GM12878 (cell line): ENCODE data around the gene IFRD2. TPM values are rescaled to one million over a fixed set of nuclear protein-coding genes. Genes with fewer than 3 reads are reported as not detected.
A peak's percentile ranks its signal among the peaks of the same experiment; 100 is the strongest.

Source experiments
- GATAD2B ChIP-seq: fragments of 450-650 bp; conservative IDR thresholded peaks from 2 replicates; pipeline ENCODE4 v1.6.1; 2017; ENCODE audit warnings: low read depth, mild to moderate bottlenecking, moderate library complexity
- HCFC1 ChIP-seq: fragments of 150-350 bp; IDR thresholded peaks from 2 replicates; pipeline ENCODE4 v1.6.1; 2014; ENCODE audit warnings: low read length
- HDGF ChIP-seq: fragments of 450-650 bp; IDR thresholded peaks from 2 replicates; pipeline ENCODE4 v1.6.1; 2016; ENCODE audit warnings: antibody characterized with exemption
- JUNB ChIP-seq: IDR thresholded peaks from 2 replicates; pipeline ENCODE4 v1.6.1; 2016; ENCODE audit warnings: antibody characterized with exemption, mild to moderate bottlenecking
- NR2C1 ChIP-seq: fragments of 450-650 bp; IDR thresholded peaks from 2 replicates; pipeline ENCODE4 v1.6.1; 2017; ENCODE audit warnings: antibody characterized with exemption, mild to moderate bottlenecking, moderate library complexity
- RAD21 ChIP-seq: IDR thresholded peaks from 2 replicates; pipeline ENCODE4 v1.6.1; 2011; ENCODE audit warnings: mild to moderate bottlenecking, low read depth, low read length, moderate library complexity; ENCODE audit not compliant: insufficient read depth
- SMAD1 ChIP-seq: fragments of 450-650 bp; IDR thresholded peaks from 2 replicates; pipeline ENCODE4 v1.6.1; 2018; ENCODE audit warnings: mild to moderate bottlenecking, low read depth; ENCODE audit not compliant: partially characterized antibody
- SRF ChIP-seq, 2 experiments: IDR thresholded peaks; 2 replicates each; pipeline ENCODE4 v1.6.1; 2011; ENCODE audit warnings: low read depth in 2 of 2, low read length in 2 of 2, mild to moderate bottlenecking in 1 of 2, moderate library complexity in 1 of 2
- USF2 ChIP-seq: IDR thresholded peaks from 2 replicates; pipeline ENCODE4 v1.6.1; 2011; ENCODE audit warnings: low read depth, low read length, improper control_type of control experiment, borderline replicate concordance
- YY1 ChIP-seq: IDR thresholded peaks from 2 replicates; pipeline ENCODE4 v1.6.1; 2011; ENCODE audit warnings: low read depth, mild to moderate bottlenecking, low read length
- polyA plus RNA-seq, 11 experiments: library from polyadenylated mRNA; depleted of rRNA in 4 of 11; unstranded in 6 of 11; stranded (reverse) in 5 of 11; fragments of >200 nt; fragmentation: Nextera tagmentation in 4 of 11; fragmentation: Illumina TruSeq in 1 of 11; extraction: Ambion mirVana in 4 of 11; extraction: Trizol in 1 of 11; gene quantifications; 1 replicate in 1 of 11; 2 replicates in 10 of 11; pipeline versions ENCODE4 v1.2.1 to v1.2.3, GENCODE V29; 2011 to 2016; ENCODE audit warnings: inconsistent platforms in 2 of 11, missing spikeins in 2 of 11, low read depth in 1 of 11
- total RNA-seq, 4 experiments: library from RNA; depleted of rRNA in 3 of 4; stranded (reverse); fragments of >200 nt in 3 of 4; fragmentation: Illumina TruSeq in 1 of 4; extraction: Trizol in 1 of 4; gene quantifications; 2 replicates each; pipeline versions ENCODE4 v1.2.1 to v1.2.3, GENCODE V29; 2013 to 2021
- TF ChIP-seq, protein P1 (sequence below): IDR thresholded peaks from 2 replicates; pipeline ENCODE4 v1.6.1; 2011; ENCODE audit warnings: mild to moderate bottlenecking, low read depth, low read length, moderate library complexity; ENCODE audit not compliant: insufficient replicate concordance
- TF ChIP-seq, protein P2 (sequence below): fragments of 450-650 bp; formaldehyde crosslinking; IDR thresholded peaks from 2 replicates; pipeline ENCODE4 v1.4.0; 2022; ENCODE audit warnings: mild to moderate bottlenecking, moderate library complexity
- TF ChIP-seq, protein P3 (sequence below): fragments of 450-650 bp; IDR thresholded peaks from 2 replicates; pipeline ENCODE4 v1.6.1; 2016; ENCODE audit warnings: mild to moderate bottlenecking, moderate library complexity, borderline replicate concordance

The IFRD2 gene
- total and polyA plus RNA-seq, 10 of the 15 experiments (the other 5 are each of a cell fraction or from before 2014, with no cell fraction given), result 19.1 to 153 (median 80.3) TPM

DNA sequence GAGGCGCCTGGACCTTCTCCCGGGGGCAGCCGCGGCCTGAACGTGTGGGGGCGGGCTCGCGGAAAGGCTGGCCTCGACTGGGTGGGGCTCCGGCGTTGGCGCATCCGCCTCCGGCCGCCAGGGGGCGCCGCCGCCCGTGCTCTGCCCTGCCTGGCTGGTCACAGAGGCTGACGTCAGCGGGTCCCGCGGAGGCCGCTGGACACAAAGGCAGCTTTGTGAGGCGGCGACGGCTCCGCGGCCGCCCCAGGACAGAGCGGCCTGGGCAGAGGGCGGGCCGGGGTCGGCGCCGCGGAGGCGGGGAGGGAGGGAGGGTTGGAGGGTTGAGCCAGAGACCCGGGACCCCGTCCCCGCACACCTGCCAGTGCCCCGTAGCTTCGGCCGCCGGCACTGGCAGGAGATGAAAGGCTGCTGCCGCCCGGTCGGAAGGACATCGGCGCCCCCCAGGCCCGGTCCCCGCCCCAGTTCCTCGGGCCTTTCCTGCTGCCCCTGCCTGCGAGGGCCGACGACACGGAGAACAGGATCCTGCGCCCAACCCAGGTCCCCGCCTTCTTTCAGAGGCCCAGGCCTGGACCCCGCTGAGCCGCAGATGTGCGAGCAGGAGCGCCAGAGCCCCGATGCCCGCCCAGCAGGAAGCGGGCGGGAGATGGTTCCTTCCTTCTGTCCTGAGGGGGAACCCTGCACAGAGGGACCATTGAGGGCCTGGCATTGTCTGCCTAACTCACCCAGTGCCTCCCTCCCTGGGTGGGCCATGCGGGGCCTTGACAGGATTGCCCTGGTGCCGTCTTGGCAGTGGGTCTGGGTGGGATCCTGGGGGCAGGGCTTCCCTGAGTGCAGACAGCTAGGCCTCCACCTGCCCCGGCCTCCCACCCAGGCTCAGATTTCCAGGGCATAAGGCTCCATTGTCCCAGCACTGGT, 31.9 kb downstream of the IFRD2 start (continued):
- TF ChIP-seq, protein P1, sequence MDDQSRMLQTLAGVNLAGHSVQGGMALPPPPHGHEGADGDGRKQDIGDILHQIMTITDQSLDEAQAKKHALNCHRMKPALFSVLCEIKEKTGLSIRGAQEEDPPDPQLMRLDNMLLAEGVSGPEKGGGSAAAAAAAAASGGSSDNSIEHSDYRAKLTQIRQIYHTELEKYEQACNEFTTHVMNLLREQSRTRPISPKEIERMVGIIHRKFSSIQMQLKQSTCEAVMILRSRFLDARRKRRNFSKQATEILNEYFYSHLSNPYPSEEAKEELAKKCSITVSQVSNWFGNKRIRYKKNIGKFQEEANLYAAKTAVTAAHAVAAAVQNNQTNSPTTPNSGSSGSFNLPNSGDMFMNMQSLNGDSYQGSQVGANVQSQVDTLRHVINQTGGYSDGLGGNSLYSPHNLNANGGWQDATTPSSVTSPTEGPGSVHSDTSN, result no peak
- TF ChIP-seq HCFC1 (no peak), YY1 (peak; percentile 81), HDGF (no peak), JUNB (no peak), GATAD2B (peak; percentile 65; the same call in 1 of the 2 replicates), SMAD1 (no peak), RAD21 (peak; percentile 56; the same call in 1 of the 2 replicates), NR2C1 (no peak), USF2 (no peak), SRF (IDR thresholded peaks at IDR 0.05; ENCODE audit: low read depth in 2 of 2, low read length in 2 of 2) (peak in 1 of 2 experiments; percentile 51; a peak in 1 of 4 replicates)
- TF ChIP-seq, protein P2, sequence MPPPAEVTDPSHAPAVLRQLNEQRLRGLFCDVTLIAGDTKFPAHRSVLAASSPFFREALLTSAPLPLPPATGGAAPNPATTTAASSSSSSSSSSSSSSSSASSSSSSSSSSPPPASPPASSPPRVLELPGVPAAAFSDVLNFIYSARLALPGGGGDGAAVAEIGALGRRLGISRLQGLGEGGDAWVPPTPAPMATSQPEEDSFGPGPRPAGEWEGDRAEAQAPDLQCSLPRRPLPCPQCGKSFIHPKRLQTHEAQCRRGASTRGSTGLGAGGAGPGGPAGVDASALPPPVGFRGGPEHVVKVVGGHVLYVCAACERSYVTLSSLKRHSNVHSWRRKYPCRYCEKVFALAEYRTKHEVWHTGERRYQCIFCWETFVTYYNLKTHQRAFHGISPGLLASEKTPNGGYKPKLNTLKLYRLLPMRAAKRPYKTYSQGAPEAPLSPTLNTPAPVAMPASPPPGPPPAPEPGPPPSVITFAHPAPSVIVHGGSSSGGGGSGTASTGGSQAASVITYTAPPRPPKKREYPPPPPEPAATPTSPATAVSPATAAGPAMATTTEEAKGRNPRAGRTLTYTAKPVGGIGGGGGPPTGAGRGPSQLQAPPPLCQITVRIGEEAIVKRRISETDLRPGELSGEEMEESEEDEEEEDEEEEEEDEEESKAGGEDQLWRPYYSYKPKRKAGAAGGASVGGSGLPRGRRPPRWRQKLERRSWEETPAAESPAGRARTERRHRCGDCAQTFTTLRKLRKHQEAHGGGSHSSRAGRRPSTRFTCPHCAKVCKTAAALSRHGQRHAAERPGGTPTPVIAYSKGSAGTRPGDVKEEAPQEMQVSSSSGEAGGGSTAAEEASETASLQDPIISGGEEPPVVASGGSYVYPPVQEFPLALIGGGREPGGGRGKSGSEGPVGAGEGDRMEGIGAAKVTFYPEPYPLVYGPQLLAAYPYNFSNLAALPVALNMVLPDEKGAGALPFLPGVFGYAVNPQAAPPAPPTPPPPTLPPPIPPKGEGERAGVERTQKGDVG (CRISPR knock-in tag), result peak; percentile 41; the same call in 1 of the 2 replicates
- TF ChIP-seq, protein P3, sequence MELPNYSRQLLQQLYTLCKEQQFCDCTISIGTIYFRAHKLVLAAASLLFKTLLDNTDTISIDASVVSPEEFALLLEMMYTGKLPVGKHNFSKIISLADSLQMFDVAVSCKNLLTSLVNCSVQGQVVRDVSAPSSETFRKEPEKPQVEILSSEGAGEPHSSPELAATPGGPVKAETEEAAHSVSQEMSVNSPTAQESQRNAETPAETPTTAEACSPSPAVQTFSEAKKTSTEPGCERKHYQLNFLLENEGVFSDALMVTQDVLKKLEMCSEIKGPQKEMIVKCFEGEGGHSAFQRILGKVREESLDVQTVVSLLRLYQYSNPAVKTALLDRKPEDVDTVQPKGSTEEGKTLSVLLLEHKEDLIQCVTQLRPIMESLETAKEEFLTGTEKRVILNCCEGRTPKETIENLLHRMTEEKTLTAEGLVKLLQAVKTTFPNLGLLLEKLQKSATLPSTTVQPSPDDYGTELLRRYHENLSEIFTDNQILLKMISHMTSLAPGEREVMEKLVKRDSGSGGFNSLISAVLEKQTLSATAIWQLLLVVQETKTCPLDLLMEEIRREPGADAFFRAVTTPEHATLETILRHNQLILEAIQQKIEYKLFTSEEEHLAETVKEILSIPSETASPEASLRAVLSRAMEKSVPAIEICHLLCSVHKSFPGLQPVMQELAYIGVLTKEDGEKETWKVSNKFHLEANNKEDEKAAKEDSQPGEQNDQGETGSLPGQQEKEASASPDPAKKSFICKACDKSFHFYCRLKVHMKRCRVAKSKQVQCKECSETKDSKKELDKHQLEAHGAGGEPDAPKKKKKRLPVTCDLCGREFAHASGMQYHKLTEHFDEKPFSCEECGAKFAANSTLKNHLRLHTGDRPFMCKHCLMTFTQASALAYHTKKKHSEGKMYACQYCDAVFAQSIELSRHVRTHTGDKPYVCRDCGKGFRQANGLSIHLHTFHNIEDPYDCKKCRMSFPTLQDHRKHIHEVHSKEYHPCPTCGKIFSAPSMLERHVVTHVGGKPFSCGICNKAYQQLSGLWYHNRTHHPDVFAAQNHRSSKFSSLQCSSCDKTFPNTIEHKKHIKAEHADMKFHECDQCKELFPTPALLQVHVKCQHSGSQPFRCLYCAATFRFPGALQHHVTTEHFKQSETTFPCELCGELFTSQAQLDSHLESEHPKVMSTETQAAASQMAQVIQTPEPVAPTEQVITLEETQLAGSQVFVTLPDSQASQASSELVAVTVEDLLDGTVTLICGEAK, result no peak
